Epithelial cell of proximal tubule (primary cell): Measurements from ENCODE around the gene ADAM30. TPM values are rescaled to one million over a fixed set of nuclear protein-coding genes. Genes with fewer than 3 reads are reported as not detected.
"Not testable (repeated sequence)": the region's sequence is repeated elsewhere in the genome, so short reads cannot be mapped to it uniquely, and the experiment has no call there.

ENCODE experiments used
- DNase-seq: peaks from one replicate; pipeline ENCODE4 v3.0.0-alpha.2; 2011; ENCODE audit warnings: low read depth
- H3K4me3 ChIP-seq: 2 replicates; pipeline ENCODE4 v1.5.1; 2011; ENCODE audit warnings: low read depth, mild to moderate bottlenecking, low read length
- total RNA-seq: library from RNA; depleted of rRNA; stranded (reverse); fragments of >200 nt; gene quantifications from 2 replicates; pipeline ENCODE4 v1.2.3, GENCODE V29; 2015
- TF ChIP-seq, protein P1 (sequence below): conservative IDR thresholded peaks from 2 replicates; pipeline ENCODE4 v1.5.1; 2012; ENCODE audit warnings: low read depth, mild to moderate bottlenecking, low read length

ADAM30 gene
- total RNA-seq, 1 donor from 2014 or later: not detected

DNA sequence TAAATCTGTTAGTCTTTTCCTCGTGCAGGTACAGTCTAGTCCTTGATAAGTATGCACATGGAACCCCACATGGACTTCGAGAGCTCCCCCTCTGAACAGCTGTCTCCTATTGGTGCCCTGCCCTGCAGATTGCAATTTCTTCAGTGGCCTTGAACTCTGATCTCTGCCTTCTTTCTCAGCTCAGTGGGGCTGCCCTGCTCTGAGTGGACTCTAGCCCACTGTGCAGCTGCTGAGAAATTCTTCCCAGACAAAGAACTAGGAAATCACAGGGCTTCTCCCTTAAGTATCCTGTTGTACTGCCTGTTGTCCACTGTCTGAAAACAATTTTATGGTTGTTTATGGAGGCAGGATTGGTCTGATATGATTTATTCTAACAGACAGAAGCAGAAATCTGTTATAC, 38.2 kb downstream of the ADAM30 start:
- no peak overlapping the region for H3K4me3 ChIP-seq
- no peak for DNase-seq
- TF ChIP-seq, protein P1, sequence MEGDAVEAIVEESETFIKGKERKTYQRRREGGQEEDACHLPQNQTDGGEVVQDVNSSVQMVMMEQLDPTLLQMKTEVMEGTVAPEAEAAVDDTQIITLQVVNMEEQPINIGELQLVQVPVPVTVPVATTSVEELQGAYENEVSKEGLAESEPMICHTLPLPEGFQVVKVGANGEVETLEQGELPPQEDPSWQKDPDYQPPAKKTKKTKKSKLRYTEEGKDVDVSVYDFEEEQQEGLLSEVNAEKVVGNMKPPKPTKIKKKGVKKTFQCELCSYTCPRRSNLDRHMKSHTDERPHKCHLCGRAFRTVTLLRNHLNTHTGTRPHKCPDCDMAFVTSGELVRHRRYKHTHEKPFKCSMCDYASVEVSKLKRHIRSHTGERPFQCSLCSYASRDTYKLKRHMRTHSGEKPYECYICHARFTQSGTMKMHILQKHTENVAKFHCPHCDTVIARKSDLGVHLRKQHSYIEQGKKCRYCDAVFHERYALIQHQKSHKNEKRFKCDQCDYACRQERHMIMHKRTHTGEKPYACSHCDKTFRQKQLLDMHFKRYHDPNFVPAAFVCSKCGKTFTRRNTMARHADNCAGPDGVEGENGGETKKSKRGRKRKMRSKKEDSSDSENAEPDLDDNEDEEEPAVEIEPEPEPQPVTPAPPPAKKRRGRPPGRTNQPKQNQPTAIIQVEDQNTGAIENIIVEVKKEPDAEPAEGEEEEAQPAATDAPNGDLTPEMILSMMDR: no peak

DNA sequence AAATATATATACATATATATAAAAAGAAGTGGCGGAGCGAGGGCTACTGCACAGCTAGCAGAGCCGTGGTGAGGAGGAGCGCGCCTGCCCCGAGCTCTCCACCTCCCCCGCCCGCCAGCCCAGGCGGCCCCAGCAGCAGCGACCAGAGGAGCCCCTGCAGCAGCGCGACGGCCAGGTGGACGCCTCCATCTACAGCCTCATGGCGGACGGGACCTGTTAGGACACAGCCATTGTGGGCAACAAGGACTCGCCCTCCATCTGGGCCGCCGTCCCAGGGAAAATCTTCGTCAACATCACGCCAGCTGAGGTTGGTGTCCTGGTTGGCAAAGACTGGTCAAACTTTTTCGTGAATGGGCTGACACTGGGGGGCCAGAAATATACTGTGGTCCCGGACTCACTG, 43.2 kb downstream of the ADAM30 start:
- H3K4me3 ChIP-seq: no peak overlapping the region
- TF ChIP-seq, protein P1: no peak
- DNase-seq: no peak

DNA sequence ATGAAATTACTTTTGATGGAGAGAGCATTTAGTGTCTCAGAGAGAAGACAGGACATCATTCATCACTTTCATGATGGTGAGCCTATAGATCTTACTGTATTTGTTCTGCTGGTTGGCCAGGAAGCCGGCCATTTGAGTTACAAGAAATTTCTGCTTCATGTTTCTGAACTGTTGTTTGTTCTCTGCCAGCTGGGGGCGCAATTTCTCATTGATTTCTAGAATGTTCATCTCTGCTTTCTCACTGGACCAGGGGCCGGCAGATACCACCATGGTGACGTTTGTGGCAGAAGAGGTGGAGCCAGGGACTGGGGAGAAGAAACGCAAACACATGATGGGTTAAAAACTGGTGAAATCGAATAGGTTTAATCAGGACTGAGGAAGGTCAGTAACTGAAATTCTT, 52.1 kb downstream of the ADAM30 start:
- TF ChIP-seq, protein P1: peak; percentile 55
- H3K4me3 ChIP-seq, DNase-seq: not testable (repeated sequence)

Other genes with a start within 250 kb of the ADAM30 start
- gene ZNF697, start 248.2 kb downstream of the ADAM30 start, total RNA-seq: 5.7 and 6.8 TPM in 2 replicates
- gene PHGDH, start 184.6 kb downstream of the ADAM30 start, total RNA-seq: 146 and 204 TPM in 2 replicates
- not detected in 2 replicates for gene HMGCS2, start 127.6 kb downstream of the ADAM30 start, total RNA-seq
- gene REG4, start 85.1 kb downstream of the ADAM30 start, total RNA-seq: not detected in 2 replicates
- 55.1 and 90.0 TPM in 2 replicates for gene NOTCH2, start 173.1 kb upstream of the ADAM30 start, total RNA-seq